Adipocyte (in vitro differentiated cells): ENCODE results near the gene C19orf38.
A peak's percentile ranks its signal among the peaks of the same experiment; 100 is the strongest.

Experiments
- DNase-seq: peaks from one replicate; pipeline ENCODE4 v3.0.0-alpha.2; 2015; ENCODE audit warnings: low read depth
- H3K27me3 ChIP-seq: replicated peaks from 2 replicates; pipeline ENCODE4 v1.7.0; 2013; ENCODE audit warnings: mild to moderate bottlenecking, low read length, moderate library complexity; ENCODE audit not compliant: control insufficient read depth, insufficient read depth
- H3K36me3 ChIP-seq: 2 replicates; pipeline ENCODE4 v1.7.0; 2013; ENCODE audit warnings: low read length, mild to moderate bottlenecking, moderate library complexity; ENCODE audit not compliant: control insufficient read depth, insufficient read depth, severe bottlenecking
- H3K4me1 ChIP-seq: 2 replicates; pipeline ENCODE4 v1.7.0; 2013; ENCODE audit warnings: mild to moderate bottlenecking, low read length, moderate library complexity; ENCODE audit not compliant: control insufficient read depth, insufficient read depth
- H3K4me3 ChIP-seq: 2 replicates; pipeline ENCODE4 v1.7.0; 2013; ENCODE audit warnings: mild to moderate bottlenecking, low read length, moderate library complexity
- H3K9ac ChIP-seq: 2 replicates; pipeline ENCODE4 v1.7.0; 2013; ENCODE audit warnings: mild to moderate bottlenecking, low read length, moderate library complexity
- H3K9me3 ChIP-seq: 2 replicates; pipeline ENCODE4 v1.7.0; 2013; ENCODE audit warnings: mild to moderate bottlenecking, low read length, moderate library complexity; ENCODE audit not compliant: control insufficient read depth

C19orf38 gene, protein sequence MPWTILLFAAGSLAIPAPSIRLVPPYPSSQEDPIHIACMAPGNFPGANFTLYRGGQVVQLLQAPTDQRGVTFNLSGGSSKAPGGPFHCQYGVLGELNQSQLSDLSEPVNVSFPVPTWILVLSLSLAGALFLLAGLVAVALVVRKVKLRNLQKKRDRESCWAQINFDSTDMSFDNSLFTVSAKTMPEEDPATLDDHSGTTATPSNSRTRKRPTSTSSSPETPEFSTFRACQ

DNA sequence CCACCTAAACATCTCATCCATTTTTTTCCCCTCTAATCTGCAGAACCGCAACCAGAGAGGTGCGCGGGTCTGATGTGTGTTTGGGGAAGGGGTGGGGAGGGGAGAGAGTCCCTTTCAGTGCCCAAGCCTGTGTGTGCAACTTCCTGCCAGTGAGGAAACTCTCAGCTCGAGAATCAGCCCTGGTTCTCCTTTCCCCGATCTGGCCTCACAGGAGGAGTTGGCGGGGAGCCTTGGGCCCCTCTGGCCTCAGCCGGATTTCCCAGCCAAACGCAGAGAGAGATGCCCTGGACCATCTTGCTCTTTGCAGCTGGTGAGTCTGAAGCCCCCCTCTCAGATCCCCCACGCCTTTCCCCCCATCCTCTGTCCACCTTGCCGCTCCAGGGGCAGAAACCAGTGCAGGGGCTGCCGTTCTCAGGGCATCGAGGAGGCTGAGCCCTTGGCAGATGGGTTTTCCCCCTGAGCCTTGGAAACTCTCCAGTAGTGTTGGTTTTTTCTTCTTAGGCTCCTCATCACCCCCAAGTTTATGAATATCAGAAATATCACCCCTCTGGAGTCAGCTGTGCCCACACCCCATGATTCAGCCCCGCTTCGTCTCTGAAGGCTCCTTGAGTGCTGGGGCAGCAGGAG lies at the start of gene C19orf38:
TSS of gene C19orf38 (plus strand) at position 186 of the 627 bp plus-strand sequence. CDS start at position 280, 94 bp downstream.
- Histone ChIP-seq H3K9me3 (peaks cover 7% of the 10 kb centered on the region), H3K27me3 (no peaks in the 10 kb centered on the region), H3K36me3 (no peaks in the 10 kb centered on the region), H3K9ac (no peak within 1 kb of the TSS), H3K4me1 (peaks cover 4% of the 10 kb centered on the region), H3K4me3 (no peak within 1 kb of the TSS)
- DNase-seq: peak; percentile 22

DNA sequence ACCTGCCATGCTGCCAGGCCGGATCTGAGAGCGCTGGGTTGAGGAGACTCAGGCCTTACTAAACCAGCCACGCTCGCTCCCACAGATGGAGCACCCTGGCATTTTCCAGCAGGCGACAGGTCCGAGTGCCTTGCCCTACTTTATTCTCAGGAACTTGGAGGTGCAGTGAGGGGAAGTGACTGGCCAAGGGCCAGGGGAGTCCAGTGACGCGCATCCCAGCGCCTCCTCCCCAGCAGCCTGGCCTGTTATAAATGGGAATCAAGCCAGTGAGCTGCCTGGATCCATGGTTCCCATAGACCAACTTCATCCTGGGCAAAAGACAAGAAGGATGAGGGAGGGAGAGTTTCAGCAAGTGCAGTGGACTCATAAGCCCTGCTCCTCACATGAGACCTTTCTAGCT lies 47.7 kb upstream of the C19orf38 start:
- Histone ChIP-seq H3K9ac (no peak overlapping the region), H3K4me1 (no peaks in the 10 kb centered on the region)

DNA sequence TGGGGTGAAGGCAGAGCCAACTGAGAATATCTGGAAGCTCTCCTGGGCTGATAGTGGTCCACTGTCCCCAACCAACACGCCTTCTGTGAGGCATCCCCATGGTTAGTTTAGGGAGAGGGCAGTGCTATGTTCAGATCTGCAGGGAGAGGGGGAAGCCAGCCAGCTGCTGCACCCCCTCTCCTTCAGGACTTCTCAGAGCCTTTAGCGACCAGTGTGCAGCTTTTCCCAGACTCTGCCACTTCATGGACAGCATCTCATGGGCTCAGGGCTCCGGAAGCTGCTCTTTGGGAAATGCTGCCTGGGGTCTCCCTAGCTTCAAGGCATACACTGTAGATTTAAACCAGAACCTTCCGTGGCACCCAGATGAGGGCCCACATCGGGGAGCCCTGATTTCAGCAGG lies 45.7 kb upstream of the C19orf38 start:
- H3K36me3 ChIP-seq: peaks cover 80% of the 10 kb centered on the region
- no peak overlapping the region for H3K9ac ChIP-seq
- no peaks in the 10 kb centered on the region for H3K27me3 ChIP-seq
- no peaks in the 10 kb centered on the region for H3K4me1 ChIP-seq
- no peak for DNase-seq
- H3K4me3 ChIP-seq: no peak overlapping the region
- H3K9me3 ChIP-seq: no peaks in the 10 kb centered on the region

More for the DNA sequence above, 47.7 kb upstream of the C19orf38 start:
- Histone ChIP-seq H3K36me3 (peaks cover 90% of the 10 kb centered on the region), H3K4me3 (no peak overlapping the region), H3K27me3 (no peaks in the 10 kb centered on the region), H3K9me3 (no peaks in the 10 kb centered on the region)
- DNase-seq: no peak

DNA sequence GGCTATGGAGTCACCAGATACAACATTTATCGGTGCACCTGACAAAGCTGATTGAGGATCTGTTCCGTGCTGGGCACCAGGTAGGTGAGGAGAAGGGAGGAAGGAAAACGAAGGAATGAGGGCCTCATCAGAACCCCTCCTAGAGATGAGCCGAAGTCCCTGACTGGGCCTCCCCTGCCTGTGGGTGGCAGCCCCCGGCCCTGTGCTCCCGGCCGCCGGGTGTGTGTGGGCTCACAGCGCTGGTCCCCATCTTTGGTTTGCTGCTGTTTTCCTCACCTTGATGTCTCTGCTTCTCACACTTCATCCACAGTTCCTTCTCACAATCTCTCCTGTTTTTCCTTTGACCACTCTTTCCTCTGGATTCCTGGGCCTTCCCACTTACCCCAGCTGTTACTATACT lies 45.0 kb upstream of the C19orf38 start:
- no peaks in the 10 kb centered on the region for H3K4me1 ChIP-seq
- DNase-seq: no peak
- H3K27me3 ChIP-seq: no peaks in the 10 kb centered on the region
- H3K36me3 ChIP-seq: peaks cover 73% of the 10 kb centered on the region
- H3K4me3 ChIP-seq: no peak overlapping the region
- H3K9me3 ChIP-seq: no peaks in the 10 kb centered on the region
- no peak overlapping the region for H3K9ac ChIP-seq

DNA sequence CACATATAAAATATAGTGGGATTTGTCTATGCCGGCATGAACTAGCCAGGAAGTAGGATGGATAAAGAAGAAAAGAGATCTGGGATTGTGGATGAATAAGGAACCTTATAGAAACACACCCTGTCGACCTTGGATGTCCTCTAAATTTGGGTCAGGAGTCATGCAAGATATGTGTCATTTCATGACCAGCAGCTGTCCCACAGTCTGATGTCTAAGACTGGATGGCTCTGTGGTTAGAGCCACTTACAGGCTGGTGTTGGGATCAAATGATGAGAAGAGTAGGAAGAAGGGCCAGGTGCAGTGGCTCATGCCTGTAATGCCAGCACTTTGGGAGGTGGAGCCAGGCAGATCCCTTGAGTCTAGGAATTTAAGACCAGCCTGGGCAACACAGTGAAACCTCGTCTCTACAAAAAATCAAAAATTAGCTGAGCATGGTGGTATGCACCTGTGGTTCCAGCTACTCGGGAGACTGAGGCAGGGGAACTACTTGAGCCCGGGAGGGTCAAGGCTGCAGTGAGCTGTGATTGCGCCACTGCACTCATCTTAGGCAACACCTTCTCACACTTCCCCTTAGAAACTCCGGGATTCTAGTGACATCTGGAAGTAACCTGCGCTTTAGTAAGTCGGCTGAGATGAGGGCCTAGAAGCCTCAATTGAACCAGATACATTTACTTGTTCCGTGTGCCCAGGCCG lies 43.0 kb upstream of the C19orf38 start:
- H3K4me1 ChIP-seq: peaks cover 10% of the 10 kb centered on the region
- no peak overlapping the region for H3K9ac ChIP-seq
- no peaks in the 10 kb centered on the region for H3K27me3 ChIP-seq
- peaks cover 70% of the 10 kb centered on the region for H3K36me3 ChIP-seq
- H3K9me3 ChIP-seq: no peaks in the 10 kb centered on the region
- no peak overlapping the region for H3K4me3 ChIP-seq
- no peak for DNase-seq

DNA sequence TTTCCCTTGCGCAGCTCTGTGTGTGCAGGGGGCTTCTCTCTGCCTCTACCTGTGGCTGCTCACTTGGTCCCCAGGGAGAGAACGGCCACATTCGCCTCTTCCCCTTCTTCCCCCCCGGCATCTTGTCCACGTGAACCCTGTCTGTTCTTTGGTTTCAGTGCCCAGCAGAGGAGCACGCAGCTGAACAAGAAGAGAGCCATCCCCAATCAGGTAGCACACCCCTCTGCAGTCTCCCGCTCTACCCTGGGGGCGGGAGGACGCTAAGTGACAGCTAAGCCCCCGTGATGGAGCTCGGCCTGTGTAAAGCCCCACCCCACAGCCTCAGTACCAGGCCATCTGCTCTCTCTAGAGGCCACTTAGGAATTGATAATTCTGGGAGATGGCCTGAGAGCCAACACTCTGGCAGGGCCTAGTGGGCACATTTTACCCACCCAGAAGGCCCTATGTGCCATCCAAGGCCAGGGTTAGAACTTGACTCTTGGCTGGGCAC lies 42.4 kb upstream of the C19orf38 start:
- DNase-seq: no peak
- Histone ChIP-seq H3K36me3 (peaks cover 64% of the 10 kb centered on the region), H3K4me3 (no peak overlapping the region)

DNA sequence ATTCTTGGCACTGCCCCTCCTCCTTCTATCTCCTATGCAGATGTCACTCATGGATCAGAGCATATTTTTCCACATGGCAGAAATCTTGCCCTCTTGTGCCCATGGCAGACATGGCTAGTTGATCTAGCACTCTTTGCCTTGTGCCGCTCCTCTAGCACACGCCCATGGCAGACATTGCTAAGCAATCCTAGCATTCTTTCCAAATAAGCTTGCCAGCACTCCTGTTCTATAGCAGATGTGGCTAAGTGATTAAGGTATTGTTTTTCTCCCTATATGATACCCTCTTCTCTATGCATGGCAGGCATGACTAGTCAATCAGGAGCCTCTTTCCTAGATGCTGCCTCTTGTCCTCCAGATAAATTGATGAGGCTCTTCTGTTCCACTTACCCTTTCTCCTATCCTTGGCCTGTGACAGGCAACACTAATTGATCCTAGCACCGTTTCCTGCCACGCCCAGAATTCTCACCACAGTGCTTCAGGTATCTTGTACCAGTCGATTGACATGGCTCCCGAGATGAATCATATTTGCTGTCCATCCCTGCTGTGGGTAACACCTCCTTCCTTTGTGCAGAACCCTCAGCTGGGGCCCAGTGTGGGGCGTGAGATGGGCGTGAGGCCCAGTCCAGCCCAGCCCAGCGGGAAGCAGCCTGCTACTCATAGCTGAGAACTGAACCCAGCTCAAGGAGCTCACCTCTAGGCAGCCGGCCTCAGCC lies 39.1 kb upstream of the C19orf38 start:
- Histone ChIP-seq H3K27me3 (no peaks in the 10 kb centered on the region), H3K9ac (peak overlapping the region; percentile 19), H3K9me3 (no peaks in the 10 kb centered on the region), H3K36me3 (peaks cover 54% of the 10 kb centered on the region), H3K4me3 (no peak overlapping the region), H3K4me1 (peaks cover 37% of the 10 kb centered on the region)
- no peak for DNase-seq

More for the DNA sequence above, 42.4 kb upstream of the C19orf38 start:
- Histone ChIP-seq H3K27me3 (no peaks in the 10 kb centered on the region), H3K4me1 (peaks cover 12% of the 10 kb centered on the region), H3K9ac (no peak overlapping the region), H3K9me3 (no peaks in the 10 kb centered on the region)

DNA sequence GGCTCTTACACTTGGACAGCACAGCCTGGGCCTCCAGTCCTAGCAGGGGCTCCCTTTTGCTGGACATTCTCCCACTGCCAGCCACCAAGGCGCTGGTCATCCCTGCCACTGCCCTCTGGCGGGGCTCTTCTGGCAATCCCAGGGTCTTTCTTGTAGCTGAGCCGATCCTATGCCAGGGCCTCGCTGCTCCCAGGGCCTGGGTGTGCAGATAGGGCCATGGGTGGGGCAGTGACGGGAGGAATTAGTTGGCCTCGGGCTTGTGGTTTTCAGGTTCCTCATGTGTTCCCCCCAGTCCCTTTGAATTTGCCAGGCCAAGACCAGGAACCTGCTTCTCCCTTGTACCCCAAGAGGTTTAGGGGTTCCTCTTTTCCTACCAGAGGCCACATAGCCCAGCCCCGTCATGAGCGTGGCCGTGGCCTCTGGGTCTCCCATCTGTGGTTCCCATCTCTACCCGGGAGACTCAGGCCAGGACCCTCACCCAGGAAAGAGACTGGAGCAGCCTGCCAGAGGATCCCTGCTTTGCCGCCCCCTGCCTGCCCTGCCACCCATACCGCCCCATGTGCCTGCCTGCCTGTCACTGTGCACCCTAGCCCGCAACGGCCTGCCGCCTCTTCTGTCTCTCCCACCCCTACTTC lies 38.4 kb upstream of the C19orf38 start:
- peaks cover 43% of the 10 kb centered on the region for H3K4me1 ChIP-seq
- H3K36me3 ChIP-seq: peaks cover 54% of the 10 kb centered on the region
- no peak for DNase-seq

DNA sequence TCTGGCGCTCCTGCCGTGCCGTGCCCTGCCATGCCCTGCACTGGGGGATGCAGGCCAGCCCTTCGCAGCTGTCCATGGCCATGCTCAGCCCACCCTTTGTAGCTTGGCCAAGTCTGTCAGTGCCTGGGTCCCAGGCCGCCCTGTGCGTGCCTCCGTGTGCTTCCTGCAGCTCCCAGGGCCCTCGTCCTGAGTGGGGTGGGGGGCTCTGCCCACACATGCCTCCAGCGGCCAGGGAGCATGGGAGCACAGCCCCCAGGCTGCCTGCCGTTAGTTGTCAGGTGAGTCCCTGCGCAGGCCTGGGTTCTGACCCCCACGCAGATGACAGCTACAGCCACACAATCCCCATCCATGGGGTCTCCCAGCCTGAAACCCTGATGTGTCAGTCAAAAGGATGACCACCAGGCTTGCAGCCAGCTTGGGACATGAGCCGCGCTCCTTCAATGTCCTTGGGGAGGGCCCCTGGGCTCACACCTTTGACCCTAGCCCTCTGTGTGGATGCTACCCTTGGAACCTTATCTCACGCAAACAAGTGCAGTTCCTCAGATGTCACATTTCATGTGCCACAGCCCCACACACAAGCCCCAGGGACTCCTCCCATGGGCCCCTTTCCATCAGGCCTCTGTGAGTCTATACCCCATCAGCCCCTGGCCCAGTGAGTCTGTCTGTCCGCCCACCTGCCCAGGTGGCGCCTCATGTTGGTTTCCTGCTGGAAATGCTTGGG lies 36.7 kb upstream of the C19orf38 start:
- Histone ChIP-seq H3K36me3 (peaks cover 46% of the 10 kb centered on the region), H3K9me3 (no peaks in the 10 kb centered on the region), H3K27me3 (no peaks in the 10 kb centered on the region), H3K4me3 (no peak overlapping the region), H3K4me1 (peaks cover 60% of the 10 kb centered on the region), H3K9ac (peak overlapping the region; percentile 48)
- no peak for DNase-seq

More for the DNA sequence above, 38.4 kb upstream of the C19orf38 start:
- Histone ChIP-seq H3K9me3 (no peaks in the 10 kb centered on the region), H3K27me3 (no peaks in the 10 kb centered on the region), H3K9ac (peak overlapping the region; percentile 19), H3K4me3 (no peak overlapping the region)

DNA sequence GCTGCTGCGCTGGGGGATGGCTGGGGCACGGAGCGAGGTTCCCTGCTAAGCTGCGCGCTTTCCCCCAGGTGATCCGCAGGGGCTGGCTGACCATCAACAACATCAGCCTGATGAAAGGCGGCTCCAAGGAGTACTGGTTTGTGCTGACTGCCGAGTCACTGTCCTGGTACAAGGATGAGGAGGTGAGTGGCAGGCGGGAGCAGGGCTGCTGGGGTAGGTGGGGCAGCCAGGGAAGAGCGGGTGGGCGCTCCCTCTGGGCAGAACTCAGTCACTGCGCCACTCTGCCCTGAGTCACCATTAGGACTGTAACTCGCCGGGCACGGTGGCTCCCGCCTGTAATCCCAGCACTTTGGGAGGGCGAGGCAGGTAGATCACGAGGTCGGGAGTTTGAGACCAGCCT lies 36.0 kb upstream of the C19orf38 start:
- DNase-seq: no peak
- Histone ChIP-seq H3K36me3 (peaks cover 42% of the 10 kb centered on the region), H3K4me3 (no peak overlapping the region), H3K4me1 (peaks cover 61% of the 10 kb centered on the region), H3K27me3 (no peaks in the 10 kb centered on the region), H3K9ac (peak overlapping the region; percentile 78), H3K9me3 (no peaks in the 10 kb centered on the region)
